ENCODE results near the gene KIF26A.

DNA sequence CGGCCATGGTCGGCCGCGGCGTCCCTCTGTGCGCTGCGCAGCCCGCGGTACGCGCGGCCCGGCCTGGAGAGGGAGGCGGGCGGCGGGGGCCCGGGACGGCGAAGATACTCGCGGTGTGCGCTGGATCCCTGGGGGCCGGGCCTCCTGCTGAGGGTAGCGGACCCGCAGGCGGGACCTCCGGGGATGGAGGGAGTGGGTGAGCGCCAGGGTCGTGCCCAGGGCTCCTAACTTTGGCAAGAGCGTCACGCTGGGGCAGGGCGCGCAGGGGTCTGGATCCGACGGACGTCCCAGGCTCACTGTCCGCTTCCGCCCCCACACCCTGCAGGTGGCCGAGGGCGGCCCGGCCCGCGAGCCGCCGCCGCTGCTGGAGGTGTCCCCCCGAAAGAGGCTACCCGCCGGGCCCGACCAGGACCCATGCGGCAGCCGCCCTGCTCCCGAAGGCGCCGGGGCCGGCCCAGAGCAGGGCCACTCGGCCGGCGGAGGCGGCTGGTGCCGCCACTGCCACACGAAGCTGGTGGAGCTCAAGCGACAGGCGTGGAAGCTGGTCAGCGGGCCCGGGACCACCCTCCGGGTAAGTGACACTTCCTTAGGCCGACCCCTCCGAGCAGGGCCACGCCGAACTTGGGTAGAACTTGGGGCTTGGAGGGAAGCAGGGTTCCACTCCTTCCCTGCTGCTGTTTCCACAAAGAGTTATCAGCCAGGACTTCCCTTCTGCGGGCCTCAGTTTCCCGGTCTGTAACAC is 502 bp downstream of the KIF26A start:
- TF ChIP-seq POLR2AphosphoS5 (IDR thresholded peaks at IDR 0.05) (no peak), CTCF (IDR thresholded peaks at IDR 0.05) (no peak), EP300 (IDR thresholded peaks at IDR 0.05) (no peak)
